OCI-LY3 (cell line): ENCODE data around the gene PEX26.

Experiments used
- CTCF ChIP-seq: fragments of 200-600, 300-600 bp; sonication (generic); IDR thresholded peaks from 2 replicates; pipeline ENCODE4 v1.5.1; 2014; ENCODE audit warnings: antibody characterized with exemption, low read length, low read depth
- EZH2phosphoT487 ChIP-seq: fragments of 200-600 bp; shearing (Covaris generic); IDR thresholded peaks from 2 replicates; pipeline ENCODE4 v1.6.1; 2018; ENCODE audit warnings: antibody characterized with exemption, mixed run types, low read depth

- TF ChIP-seq CTCF (no peak), EZH2phosphoT487 (no peak)
Observed at GRCh38 chr22:18075101-18075719, 2.6 kb upstream of the PEX26 start.
